Common myeloid progenitor, CD34-positive (primary cell): ENCODE measurements around the gene C1QL2.

Experiments
- CTCF ChIA-PET: fragments of 350-600 bp; sonication (Branson Sonifier 250); formaldehyde crosslinking; loops from one replicate; lab custom pipeline; 2021; ENCODE audit warnings: antibody characterized with exemption; lab: Charles Lee
- POLR2A ChIA-PET: fragments of 350-600 bp; sonication (Branson Sonifier 250); formaldehyde crosslinking; loops from one replicate; lab custom pipeline; 2021; ENCODE audit warnings: antibody characterized with exemption; lab: Charles Lee
- DNase-seq, 3 donors: peaks; one replicate each; pipeline versions ENCODE4 v3.0.0 to v3.0.0-alpha.2; 2013
- H3K27ac ChIP-seq, 2 experiments: 1 replicate in 1 of 2; 2 replicates in 1 of 2; pipeline ENCODE4 v1.7.0; 2013; ENCODE audit warnings: inconsistent platforms in 2 of 2, low read length in 2 of 2, mild to moderate bottlenecking in 2 of 2, low read depth in 1 of 2, moderate library complexity in 1 of 2; ENCODE audit not compliant: severe bottlenecking in 2 of 2, insufficient read depth in 1 of 2, poor library complexity in 1 of 2
- H3K27me3 ChIP-seq, 5 experiments: replicated peaks in 2 of 5; 1 replicate in 3 of 5; 2 replicates in 2 of 5; pipeline versions ENCODE4 v1.6.1 to v1.7.0; 2013; ENCODE audit warnings: low read length in 4 of 5, mild to moderate bottlenecking in 2 of 5, moderate library complexity in 2 of 5, inconsistent platforms in 1 of 5; ENCODE audit not compliant: insufficient read depth in 5 of 5, control insufficient read depth in 4 of 5
- H3K36me3 ChIP-seq, 4 experiments: 1 replicate in 2 of 4; 2 replicates in 2 of 4; pipeline versions ENCODE4 v1.6.1 to v1.7.0; 2013; ENCODE audit warnings: low read length in 3 of 4, control low read depth in 1 of 4, mild to moderate bottlenecking in 1 of 4; ENCODE audit not compliant: control insufficient read depth in 4 of 4, insufficient read depth in 4 of 4
- H3K4me1 ChIP-seq, 4 experiments: 1 replicate in 3 of 4; 2 replicates in 1 of 4; pipeline versions ENCODE4 v1.6.1 to v1.7.1; 2013; ENCODE audit warnings: low read length in 3 of 4, mild to moderate bottlenecking in 3 of 4, control low read depth in 1 of 4, inconsistent platforms in 1 of 4, moderate library complexity in 1 of 4; ENCODE audit not compliant: control insufficient read depth in 4 of 4, insufficient read depth in 4 of 4; ENCODE audit errors: control extremely low read depth in 1 of 4
- H3K4me3 ChIP-seq, 7 experiments: 1 replicate in 4 of 7; 2 replicates in 3 of 7; pipeline versions ENCODE4 v1.5.1 to v1.7.0; 2013; ENCODE audit warnings: mild to moderate bottlenecking in 7 of 7, low read length in 6 of 7, moderate library complexity in 6 of 7, inconsistent platforms in 2 of 7, low read depth in 2 of 7, control low read depth in 1 of 7; ENCODE audit not compliant: insufficient read depth in 4 of 7, control insufficient read depth in 1 of 7; ENCODE audit errors: extremely low read depth in 1 of 7
- H3K9me3 ChIP-seq, 5 experiments: 1 replicate in 4 of 5; 2 replicates in 1 of 5; pipeline versions ENCODE4 v1.6.1 to v1.7.1; 2013; ENCODE audit warnings: low read length in 4 of 5, mild to moderate bottlenecking in 2 of 5, inconsistent platforms in 1 of 5, low read depth in 1 of 5, moderate library complexity in 1 of 5; ENCODE audit not compliant: control insufficient read depth in 4 of 5, insufficient read depth in 2 of 5; ENCODE audit errors: control extremely low read depth in 1 of 5
- WGBS: methylation state at CpG from one replicate; pipeline ENCODE4 v1.1.5; 2013; ENCODE audit not compliant: insufficient coverage; 5-methylcytosine and 5-hydroxymethylcytosine counted together

The C1QL2 gene

DNA sequence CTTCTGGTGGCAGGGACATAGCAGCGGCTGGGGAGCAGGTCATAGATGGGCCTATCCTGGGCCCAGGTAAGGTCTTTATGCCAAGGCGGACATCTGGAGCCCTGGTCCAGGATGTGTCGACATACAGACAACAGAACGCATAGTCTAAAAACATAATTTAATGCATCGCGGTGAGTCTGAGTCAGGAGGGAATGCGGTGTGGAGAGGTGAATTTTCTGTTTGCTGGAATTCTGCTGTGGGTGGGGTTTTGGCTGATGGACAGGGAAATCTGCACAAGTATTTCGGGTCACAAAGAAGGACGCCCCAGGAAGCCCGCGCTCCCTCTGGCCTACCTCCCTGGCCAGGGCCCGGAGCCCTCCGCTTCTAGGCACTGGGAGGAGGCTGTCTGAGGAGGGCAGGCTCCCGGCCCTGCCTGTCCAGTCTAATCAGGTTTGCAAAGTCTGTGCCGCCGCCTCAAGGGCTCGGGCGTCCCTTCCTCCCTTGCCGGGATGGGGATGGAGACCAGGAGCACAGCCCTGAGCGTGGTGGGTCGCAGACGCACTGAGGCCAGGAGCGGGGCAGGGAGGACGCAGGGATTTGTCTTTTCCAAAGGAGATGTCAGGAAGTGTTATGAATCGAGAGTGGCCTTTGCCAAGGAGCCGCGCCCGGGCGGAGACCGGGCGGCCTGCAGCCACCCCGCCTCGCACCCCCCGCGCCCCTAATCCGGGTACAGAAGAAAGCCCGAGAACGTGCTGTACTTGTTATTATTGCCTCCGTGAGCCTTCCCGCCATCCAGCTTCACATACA is 2.3 kb downstream of the C1QL2 start:
- CTCF ChIA-PET: no interaction called here
- peaks cover 11 to 100% (median 53%) of the 10 kb centered on the region in 5 experiments for H3K27me3 ChIP-seq
- whole genome bisulfite sequencing: 6% methylated on average over 22 of the region's 40 CpGs
- H3K4me3 ChIP-seq: no peak overlapping the region
- peaks cover 0 to 10% (median 1%) of the 10 kb centered on the region in 4 experiments for H3K4me1 ChIP-seq
- H3K9me3 ChIP-seq: no peaks in the 10 kb centered on the region
- DNase-seq: no peak
- POLR2A ChIA-PET: no interaction called here
- H3K27ac ChIP-seq: no peak overlapping the region
- H3K36me3 ChIP-seq: no peaks in the 10 kb centered on the region

DNA sequence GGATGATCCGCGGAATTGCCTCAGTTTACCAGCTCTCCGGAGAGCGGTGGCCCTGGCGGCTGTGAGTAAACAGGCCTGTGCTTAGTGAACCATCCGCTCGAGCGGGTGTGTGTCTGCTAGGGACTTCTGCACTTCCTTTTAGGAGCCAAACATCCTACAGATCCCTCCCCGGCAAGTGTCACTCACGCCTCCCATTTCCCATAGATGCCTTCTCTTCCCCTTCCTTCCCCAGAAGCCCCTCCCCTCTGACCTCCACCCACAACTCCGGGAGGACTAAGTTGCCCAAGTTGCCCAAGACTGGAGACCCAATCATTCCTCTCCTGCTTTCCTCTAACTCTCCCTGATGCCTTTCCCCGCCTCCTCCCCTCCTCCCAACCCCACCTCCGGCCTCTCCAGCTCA is 2.9 kb downstream of the C1QL2 start:
- H3K9me3 ChIP-seq: no peaks in the 10 kb centered on the region
- H3K4me3 ChIP-seq: no peak overlapping the region
- peaks cover 9 to 97% (median 49%) of the 10 kb centered on the region in 5 experiments for H3K27me3 ChIP-seq
- ChIA-PET CTCF (no interaction called here), POLR2A (no interaction called here)
- peaks cover 0 to 10% (median 1%) of the 10 kb centered on the region in 4 experiments for H3K4me1 ChIP-seq
- H3K36me3 ChIP-seq: no peaks in the 10 kb centered on the region
- H3K27ac ChIP-seq: no peak overlapping the region
- WGBS: 9% methylated on average over 5 of the region's 13 CpGs
- no peak for DNase-seq

DNA sequence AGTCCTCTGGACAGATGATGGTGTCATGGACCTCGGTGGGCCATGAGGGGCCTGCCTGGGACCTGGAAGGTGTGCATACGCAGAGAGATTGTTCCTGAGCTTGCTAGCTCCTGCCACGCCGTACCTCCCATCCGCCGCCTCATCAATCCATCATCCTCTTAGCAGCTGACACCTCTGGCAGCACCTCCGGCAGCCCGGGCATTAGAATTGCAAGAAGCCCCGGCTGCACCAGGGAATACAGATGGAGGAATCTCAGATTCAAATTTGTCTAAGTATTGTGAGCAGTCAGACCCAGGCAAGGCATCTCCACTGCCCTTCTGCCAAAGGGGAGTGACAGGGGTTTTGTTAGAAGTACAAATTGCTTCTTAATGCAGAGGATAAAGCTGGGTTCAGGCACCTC is 4.5 kb downstream of the C1QL2 start:
- CTCF ChIA-PET: interaction anchor here (1.3 kb wide), 1 partner anchor 10 kb away, joined by 3 read pairs; no protein-coding TSS in a partner anchor
- Histone ChIP-seq H3K4me3 (no peak overlapping the region), H3K4me1 (peaks cover 0 to 10% (median 1%) of the 10 kb centered on the region in 4 experiments), H3K36me3 (no peaks in the 10 kb centered on the region), H3K27me3 (peaks cover 6 to 95% (median 40%) of the 10 kb centered on the region in 5 experiments), H3K27ac (no peak overlapping the region), H3K9me3 (no peaks in the 10 kb centered on the region)
- POLR2A ChIA-PET: no interaction called here
- no peak for DNase-seq
- 43% methylated on average over 7 of the region's 9 CpGs for WGBS

DNA sequence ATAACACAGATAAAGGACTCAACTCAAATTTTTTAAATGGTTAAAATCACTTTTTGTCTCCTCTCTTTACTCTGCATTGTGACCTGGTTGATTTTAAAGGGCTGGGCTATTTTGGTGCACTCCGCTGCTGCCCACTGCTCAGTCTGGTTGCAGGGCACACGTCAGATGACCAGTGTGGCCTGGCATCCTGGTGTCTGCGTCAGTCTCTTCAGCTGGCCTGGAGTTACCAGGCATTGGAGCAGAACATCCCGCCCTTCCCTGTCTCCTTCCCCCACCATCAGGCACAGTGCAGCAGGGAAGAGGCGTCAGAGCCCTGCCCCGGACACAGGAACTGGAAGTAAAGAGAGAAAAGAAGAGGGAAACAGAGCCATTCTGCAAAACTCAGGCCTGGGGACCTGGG is 8.9 kb downstream of the C1QL2 start:
- DNase-seq: no peak
- Histone ChIP-seq H3K36me3 (no peaks in the 10 kb centered on the region), H3K4me1 (no peaks in the 10 kb centered on the region), H3K27me3 (peaks cover 2 to 86% (median 21%) of the 10 kb centered on the region in 5 experiments), H3K4me3 (no peak overlapping the region), H3K27ac (no peak overlapping the region), H3K9me3 (no peaks in the 10 kb centered on the region)
- CTCF ChIA-PET: no interaction called here
- POLR2A ChIA-PET: no interaction called here
- 80% methylated on average over 5 of the region's 6 CpGs for WGBS

DNA sequence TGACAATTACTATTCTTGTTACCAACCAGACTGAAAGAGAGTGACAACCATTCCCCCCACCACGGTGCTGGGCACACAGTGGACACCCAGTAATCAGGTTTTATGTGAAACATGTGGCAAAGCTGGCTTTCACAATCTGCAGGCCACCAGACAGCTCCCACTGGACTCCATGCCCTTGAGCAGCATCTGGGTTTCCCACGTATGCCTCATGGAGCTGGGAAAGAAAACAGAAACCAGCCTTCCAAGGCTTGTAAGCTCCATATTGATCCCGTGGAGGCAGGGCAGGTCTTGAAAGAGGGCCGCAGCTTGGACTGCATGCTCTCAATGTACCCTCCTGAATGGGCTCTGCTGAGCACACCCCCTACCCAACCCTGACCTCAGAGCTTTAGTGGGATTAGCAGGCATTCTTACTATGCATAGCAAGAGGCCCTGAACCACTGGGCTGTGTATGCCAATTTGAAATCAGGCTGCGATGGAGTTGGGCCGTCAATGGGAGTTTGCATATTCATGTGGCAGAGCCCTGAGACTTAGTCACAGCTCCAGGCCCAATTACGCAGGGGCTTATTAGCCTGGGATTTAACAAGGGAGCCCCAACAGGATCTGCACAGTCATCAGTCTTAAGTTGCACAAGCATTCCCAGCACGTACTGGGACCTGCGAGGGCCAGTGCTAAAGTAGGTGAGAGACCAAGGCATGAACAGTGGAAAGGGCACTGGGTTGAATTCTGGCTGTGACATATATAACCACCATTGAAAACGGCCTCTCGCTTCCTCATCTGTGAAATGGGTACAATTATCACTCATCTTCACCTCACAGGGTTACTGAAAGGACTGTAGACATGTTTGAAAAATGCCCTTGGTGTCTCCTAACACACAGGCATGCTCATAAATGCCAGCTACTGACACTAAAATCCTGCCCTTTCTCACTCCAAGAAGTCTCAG is 10.5 kb downstream of the C1QL2 start:
- no peaks in the 10 kb centered on the region for H3K9me3 ChIP-seq
- CTCF ChIA-PET: interaction anchor here (1.3 kb wide), 1 partner anchor 266 kb away, joined by 3 read pairs; no protein-coding TSS in a partner anchor
- DNase-seq: no peak
- peaks cover 0 to 77% (median 20%) of the 10 kb centered on the region in 5 experiments for H3K27me3 ChIP-seq
- no peak overlapping the region for H3K27ac ChIP-seq
- no peak overlapping the region for H3K4me3 ChIP-seq
- WGBS: 78% methylated on average over 10 of the region's 11 CpGs
- no peaks in the 10 kb centered on the region for H3K4me1 ChIP-seq
- H3K36me3 ChIP-seq: no peaks in the 10 kb centered on the region
- POLR2A ChIA-PET: no interaction called here

DNA sequence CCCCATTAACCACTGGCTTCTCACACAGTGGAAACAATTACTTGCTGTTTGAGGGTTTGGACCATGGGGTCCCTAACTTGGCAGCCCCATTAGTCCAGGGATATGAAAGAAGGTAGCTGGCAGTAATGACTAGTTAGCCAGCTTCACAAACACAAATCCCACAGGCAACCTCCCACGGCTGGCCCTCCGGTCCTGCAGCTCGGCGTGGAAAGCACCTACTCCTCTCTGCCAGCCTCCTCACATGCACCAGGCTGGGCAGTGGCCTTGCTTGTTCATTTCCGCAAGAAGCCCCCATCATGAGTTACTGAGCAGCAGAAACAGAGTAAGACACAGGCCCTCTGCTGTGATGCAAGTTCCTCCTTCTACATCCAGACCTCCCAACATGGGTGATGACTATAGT is 13.7 kb downstream of the C1QL2 start:
- CTCF ChIA-PET: no interaction called here
- no peak for DNase-seq
- POLR2A ChIA-PET: no interaction called here
- no peak overlapping the region for H3K4me3 ChIP-seq
- H3K36me3 ChIP-seq: no peaks in the 10 kb centered on the region
- H3K27ac ChIP-seq: no peak overlapping the region
- H3K9me3 ChIP-seq: no peaks in the 10 kb centered on the region
- H3K4me1 ChIP-seq: no peaks in the 10 kb centered on the region
- WGBS: 96% methylated on average over 4 of the region's 5 CpGs
- H3K27me3 ChIP-seq: peaks cover 0 to 64% (median 15%) of the 10 kb centered on the region in 5 experiments
